ENCODE data around the gene FAM13A.
"Not testable (repeated sequence)": the region's sequence is repeated elsewhere in the genome, so short reads cannot be mapped to it uniquely, and the experiment has no call there.

DNA sequence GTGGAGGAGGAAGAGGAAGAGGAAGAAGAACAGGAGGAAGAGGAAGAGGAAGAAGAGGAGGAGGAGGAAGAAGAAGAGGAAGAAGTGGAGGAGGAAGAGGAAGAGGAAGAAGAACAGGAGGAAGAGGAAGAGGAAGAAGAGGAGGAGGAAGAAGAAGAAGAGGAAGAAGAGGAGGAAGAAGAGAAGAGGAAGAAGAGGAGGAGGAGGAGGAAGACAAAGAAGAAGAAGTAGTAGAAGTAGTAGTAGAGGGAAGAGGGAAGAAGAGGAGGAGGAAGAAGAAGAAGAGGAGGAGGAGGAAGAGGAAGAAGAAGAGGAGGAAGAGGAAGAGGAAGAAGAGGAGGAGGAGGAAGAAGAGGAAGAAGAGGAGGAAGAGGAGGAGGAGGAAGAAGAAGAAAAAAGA is 143.8 kb downstream of the FAM13A start:
- TF ChIP-seq POLR2A, CTCF (IDR thresholded peaks at IDR 0.05): not testable (repeated sequence)
